A172 (cell line): ENCODE measurements around the gene SLC48A1. TPM values are rescaled to one million over a fixed set of nuclear protein-coding genes. Genes with fewer than 3 reads are reported as not detected.

Experiments used
- DNase-seq: peaks from one replicate; pipeline ENCODE4 v3.0.0-alpha.2; 2015; ENCODE audit warnings: low spot score
- total RNA-seq: library from RNA; depleted of rRNA; stranded (reverse); fragments of >200 nt; shearing (Covaris generic); gene quantifications from 2 replicates; pipeline ENCODE4 v1.2.3, GENCODE V29; 2014; rRNA removed

The SLC48A1 gene
- total RNA-seq, 1 experiment from 2014 or later, result 4.3 TPM

DNA sequence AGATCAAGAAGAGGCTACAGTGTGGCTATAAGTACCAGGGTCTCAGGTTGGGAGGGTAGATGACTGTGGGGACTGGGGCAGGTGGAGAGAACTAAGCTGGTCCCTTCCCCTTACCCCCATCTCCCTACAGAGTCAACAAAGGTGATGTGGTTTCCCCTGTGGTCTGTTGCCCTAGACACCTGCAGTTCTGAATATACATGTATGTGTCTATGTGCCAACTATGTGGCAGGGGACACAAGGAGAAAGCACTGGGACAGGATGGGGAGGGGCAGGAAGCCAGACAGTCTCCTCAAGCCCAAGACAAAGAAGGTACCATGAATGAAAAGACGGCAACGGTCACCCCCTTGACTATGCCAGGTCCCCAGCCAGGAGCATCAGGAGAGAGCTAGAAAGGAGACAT lies 51.2 kb downstream of the SLC48A1 start:
- no peak for DNase-seq

DNA sequence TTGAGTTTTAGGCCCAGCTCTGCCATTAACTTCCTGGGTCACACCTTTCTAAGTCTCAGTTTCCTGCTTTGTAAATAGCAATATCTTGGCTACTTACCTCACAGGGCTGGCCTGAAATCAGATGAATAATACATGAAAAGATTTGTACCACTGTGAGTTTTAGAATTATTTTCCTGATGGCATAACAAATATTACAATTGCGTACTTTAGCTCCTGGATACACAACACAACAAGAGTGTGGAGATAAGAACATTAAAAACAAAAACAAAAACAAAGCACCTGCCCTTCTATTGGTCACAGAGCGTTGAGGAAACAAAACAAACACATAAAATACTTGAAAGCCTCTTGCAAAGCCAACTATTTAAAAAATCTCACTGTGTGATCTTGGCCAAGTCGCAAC lies 51.6 kb downstream of the SLC48A1 start:
- DNase-seq, result no peak

DNA sequence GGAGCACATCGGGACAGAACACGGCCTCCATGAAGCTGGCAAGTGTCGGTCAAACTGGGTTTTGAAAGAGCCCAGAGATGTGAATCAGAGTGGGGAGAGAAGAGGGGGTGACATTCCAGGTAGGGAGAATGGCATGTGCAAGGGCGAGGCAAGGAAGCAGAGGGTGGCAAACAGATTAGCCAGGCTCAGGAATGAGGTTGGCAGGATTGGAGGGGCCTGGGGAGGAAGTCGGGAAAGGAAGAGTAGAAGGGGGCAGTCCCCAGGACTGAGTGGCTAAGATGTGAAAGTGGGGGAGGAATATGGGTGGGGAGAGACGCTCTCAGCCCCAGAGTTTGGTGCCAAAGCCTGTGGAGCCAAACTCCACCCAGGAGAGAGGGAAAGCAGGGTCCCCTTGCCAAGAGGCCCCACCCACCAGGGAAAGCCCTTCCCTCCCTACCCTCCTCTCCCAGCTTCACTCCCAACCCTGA lies 52.2 kb downstream of the SLC48A1 start:
- peak; percentile 27 for DNase-seq

DNA sequence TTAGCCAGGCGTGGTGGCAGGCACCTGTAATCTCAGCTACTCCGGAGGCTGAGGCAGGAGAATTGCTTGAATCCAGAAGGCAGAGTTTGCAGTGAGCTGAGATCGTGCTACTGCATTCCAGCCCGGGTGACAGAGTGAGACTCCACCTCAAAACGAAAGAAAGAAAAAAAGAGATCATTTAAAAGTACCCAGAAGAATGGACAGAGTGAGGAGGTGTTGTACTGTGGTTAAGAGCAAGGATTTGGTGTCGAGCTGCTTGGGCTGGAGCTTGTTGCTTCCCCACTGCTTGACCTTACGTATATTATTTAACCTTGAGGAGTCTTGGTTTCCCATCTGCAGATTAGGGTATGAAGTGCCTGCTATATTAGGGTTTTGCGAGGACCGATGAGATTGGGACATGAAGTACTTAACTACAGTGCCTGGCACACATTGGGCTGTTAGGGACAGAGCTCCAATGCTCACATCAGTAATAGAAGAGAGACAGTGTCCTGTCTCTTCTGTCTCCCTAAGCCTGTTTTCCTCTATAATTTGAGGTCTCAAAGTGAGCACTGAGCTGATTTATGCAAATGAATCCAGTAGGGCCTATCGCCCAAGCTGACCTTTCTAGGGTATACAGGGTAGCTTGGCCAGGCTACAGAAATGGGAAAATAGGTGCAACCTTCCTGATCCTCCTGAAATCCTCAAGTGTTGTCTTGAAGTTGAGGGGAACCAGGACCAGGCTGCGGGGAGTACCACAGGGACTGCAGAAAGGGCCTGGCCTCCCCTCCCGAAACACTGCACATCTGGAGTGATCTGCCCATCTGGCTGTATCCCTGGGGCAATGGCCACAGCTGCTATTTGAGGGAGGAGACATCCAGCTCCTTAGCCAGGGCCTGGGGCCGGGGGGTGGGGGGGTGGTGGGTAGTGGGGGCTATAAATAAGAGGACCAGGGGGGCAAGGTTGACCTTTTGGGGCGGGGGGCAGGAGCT lies 55.3 kb downstream of the SLC48A1 start:
- DNase-seq, result no peak

DNA sequence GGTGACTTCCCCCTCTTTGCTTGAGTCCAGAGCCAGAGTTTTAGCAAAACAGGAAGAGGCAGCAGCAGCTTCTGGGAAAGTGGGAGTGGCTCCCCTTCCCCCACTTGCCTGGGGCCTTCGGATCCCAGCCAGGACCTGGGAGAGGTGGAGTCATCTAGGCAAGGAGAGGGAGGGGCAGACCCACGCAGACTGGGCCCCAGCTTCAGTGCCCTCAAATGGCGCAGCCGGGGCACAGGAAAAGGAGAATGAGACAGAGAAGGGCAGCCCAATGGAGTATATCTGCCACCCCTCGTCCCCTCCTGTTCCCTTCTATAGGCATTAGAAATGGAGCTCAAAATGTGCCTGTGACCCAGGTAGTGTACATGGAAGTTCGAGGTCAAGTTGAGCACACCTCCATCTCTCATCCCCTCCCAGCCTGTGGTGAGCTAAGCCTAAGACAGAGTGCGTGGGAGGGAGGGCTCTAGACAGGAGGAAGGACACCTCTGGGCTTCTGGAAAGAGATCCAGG lies 56.0 kb downstream of the SLC48A1 start:
- DNase-seq, result peak; percentile 52

DNA sequence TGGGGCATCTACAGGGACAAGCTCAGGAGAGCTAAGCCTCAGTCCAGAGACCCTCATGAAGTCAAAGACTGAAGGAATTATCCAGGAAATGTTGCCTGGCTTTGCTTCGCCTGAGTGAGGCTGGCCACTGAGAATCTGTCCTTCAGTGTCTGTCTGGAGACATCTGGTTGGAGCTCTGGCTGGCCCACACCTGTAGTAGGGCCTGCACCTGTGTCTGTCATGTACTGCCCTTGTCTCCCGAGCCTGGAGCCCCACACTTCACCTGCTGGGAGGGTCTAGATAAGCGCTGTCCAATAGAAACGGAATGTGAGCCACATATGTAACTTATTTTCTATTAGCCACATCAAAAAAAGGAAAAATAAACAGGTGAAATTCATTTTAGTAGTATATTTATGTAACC lies 56.5 kb downstream of the SLC48A1 start:
- DNase-seq, result no peak

Other genes with a start within 250 kb of the SLC48A1 start
- gene RPAP3, start 67.2 kb upstream of the SLC48A1 start, total RNA-seq, result 27.7 and 44.8 TPM in 2 replicates
- not detected in 2 replicates for gene ENDOU, start 47.7 kb upstream of the SLC48A1 start, total RNA-seq
- gene RAPGEF3, start 14.4 kb upstream of the SLC48A1 start, total RNA-seq, result 1.3 and 1.4 TPM in 2 replicates
- 24.4 and 29.4 TPM in 2 replicates for gene HDAC7, start 46.7 kb downstream of the SLC48A1 start, total RNA-seq
- 2.5 and 3.3 TPM in 2 replicates for gene VDR, start 131.8 kb downstream of the SLC48A1 start, total RNA-seq
- 211 and 295 TPM in 2 replicates for gene TMEM106C, start 190.4 kb downstream of the SLC48A1 start, total RNA-seq
- not detected in 2 replicates for gene COL2A1, start 231.2 kb downstream of the SLC48A1 start, total RNA-seq